ENCODE results near the gene CACNA1G. TPM values are rescaled to one million over a fixed set of nuclear protein-coding genes. Genes with fewer than 3 reads are reported as not detected.

The CACNA1G gene
- total and polyA plus RNA-seq, 8 donors = 0.50 to 38.2 (median 19.5) TPM

DNA sequence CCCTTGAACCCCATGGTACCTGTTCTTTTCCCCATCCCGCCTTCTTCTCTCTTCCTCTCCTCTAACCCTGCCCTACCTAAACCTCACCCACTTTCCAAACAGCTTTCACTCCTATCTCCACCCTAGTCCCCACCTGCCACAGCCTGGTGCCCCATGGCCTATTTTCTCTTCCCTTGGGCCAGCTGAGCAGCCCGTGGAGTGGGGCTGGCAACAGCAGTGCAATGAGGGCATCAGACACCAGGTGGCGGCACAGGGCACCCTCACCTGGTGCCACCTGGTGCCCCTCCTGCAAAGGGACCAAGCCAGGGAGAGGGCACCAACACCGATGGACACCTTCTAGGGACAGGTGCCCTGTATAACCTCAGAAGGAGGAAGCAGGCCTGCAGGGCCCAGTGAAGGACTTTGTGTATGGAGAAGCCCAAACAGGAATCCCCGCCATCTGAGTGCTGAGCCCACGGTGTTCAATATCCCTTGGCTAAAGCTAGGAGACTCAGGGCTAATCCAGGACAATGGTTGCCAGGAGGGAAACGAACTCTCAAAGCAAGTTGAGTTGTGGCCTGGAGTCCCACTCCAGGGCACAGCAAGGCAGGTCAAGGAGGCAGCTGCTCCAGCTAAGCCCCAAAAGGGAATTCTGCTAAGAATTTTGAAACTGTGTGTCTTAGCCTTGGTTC lies 70.1 kb downstream of the CACNA1G start:
- intact Hi-C loops (cut with DNase I) = loop anchor here in 1 of 2 donors (10.0 kb wide), 1 partner anchor 54 kb away; no protein-coding TSS in a partner anchor
- H3K36me3 ChIP-seq = no peaks in the 10 kb centered on the region
- no peak overlapping the region for H3K4me3 ChIP-seq
- peaks cover 0 to 91% of the 10 kb centered on the region in 2 donors for H3K27me3 ChIP-seq
- peaks cover 13 to 22% of the 10 kb centered on the region in 2 donors for H3K4me1 ChIP-seq
- DNase-seq (peak in 2 of 4 donors; percentile 54 to 89), ATAC-seq (peak; percentile 70)
- H3K27ac ChIP-seq = no peak overlapping the region
- TF ChIP-seq, protein P1, sequence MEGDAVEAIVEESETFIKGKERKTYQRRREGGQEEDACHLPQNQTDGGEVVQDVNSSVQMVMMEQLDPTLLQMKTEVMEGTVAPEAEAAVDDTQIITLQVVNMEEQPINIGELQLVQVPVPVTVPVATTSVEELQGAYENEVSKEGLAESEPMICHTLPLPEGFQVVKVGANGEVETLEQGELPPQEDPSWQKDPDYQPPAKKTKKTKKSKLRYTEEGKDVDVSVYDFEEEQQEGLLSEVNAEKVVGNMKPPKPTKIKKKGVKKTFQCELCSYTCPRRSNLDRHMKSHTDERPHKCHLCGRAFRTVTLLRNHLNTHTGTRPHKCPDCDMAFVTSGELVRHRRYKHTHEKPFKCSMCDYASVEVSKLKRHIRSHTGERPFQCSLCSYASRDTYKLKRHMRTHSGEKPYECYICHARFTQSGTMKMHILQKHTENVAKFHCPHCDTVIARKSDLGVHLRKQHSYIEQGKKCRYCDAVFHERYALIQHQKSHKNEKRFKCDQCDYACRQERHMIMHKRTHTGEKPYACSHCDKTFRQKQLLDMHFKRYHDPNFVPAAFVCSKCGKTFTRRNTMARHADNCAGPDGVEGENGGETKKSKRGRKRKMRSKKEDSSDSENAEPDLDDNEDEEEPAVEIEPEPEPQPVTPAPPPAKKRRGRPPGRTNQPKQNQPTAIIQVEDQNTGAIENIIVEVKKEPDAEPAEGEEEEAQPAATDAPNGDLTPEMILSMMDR (IDR thresholded peaks at IDR 0.05) = peak; percentile 54 to 83
- no peaks in the 10 kb centered on the region for H3K9me3 ChIP-seq

DNA sequence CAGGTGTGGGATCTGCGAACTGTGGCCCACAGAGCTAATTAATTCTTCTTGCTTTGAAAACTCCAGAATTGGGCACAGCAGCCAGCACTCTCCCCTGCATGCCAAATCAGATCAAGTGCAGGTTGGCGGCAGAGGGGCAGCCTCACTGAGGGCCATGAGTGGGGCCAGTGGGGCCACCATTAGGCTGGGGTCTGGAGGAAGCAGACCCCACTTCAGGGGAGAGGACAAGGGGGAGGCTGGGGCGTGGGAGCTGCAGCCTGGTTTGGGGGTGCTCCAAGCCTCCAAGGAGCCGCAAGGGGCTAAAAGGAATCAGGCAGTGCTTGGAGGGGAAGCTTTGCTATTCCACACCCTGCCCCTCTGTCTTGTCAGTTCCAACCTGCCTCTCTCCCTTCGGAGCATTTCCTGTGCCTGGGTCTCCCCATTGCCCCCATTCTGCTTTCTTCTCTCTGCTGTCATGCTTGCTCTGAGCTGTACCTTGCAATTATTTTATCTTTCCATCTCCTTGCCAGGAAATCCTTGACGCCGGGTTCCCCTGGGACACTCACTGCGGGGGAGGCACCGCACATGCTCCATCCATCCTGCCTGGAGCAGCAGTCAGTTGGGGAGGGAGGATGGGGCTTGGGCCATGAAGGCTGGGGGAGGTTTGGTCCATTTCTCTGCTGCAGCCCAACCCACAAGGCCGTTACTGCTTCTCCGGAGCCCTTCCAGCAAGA lies 70.8 kb downstream of the CACNA1G start:
- Histone ChIP-seq H3K27me3 (peaks cover 0 to 92% of the 10 kb centered on the region in 2 donors), H3K9me3 (no peaks in the 10 kb centered on the region), H3K27ac (no peak overlapping the region), H3K4me1 (peaks cover 14 to 29% of the 10 kb centered on the region in 2 donors), H3K4me3 (no peak overlapping the region), H3K36me3 (no peaks in the 10 kb centered on the region)
- intact Hi-C loops (cut with DNase I) = loop anchor here in 1 of 2 donors (10.0 kb wide), 1 partner anchor 53 kb away; no protein-coding TSS in a partner anchor
- TF ChIP-seq, protein P1 (IDR thresholded peaks at IDR 0.05) = no peak
- ATAC-seq (no peak), DNase-seq (peak in 1 of 4 donors; percentile 47)

DNA sequence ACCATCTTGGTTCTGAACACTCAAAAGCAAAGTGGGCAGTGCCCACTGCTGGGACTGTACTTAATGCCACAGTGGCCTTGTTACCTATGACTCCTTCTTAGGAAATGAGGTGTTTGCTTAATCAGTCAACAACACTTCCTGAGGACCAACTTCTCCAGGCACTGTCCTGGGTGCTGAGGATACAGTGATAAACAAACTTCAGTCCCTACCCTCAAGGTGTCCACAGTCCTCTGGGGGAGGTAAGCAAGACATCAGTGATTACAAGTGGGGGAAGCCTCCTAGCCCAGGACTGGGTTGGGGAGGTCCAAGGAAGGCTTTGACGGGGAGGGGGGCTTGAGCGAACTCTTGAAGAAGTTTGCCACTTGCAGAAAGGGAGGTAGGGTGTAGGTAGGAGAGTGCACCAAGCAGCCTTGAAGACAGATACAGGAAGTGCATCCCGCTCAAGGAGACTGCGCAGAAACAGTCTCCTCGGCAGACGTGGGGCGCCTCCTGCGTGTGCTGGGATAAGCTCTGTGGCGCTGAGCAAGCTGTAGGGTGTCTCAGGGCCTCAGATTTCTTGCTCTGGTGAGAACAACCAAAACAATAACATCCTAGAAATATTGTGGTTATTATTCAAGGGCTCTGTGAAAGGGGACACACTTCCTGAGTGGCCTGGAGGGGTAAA lies 71.5 kb downstream of the CACNA1G start:
- intact Hi-C loops (cut with DNase I) = loop anchor here in 1 of 2 donors (10.0 kb wide), 1 partner anchor 53 kb away; no protein-coding TSS in a partner anchor
- ATAC-seq = peak; percentile 7
- peaks cover 0 to 90% of the 10 kb centered on the region in 2 donors for H3K27me3 ChIP-seq

DNA sequence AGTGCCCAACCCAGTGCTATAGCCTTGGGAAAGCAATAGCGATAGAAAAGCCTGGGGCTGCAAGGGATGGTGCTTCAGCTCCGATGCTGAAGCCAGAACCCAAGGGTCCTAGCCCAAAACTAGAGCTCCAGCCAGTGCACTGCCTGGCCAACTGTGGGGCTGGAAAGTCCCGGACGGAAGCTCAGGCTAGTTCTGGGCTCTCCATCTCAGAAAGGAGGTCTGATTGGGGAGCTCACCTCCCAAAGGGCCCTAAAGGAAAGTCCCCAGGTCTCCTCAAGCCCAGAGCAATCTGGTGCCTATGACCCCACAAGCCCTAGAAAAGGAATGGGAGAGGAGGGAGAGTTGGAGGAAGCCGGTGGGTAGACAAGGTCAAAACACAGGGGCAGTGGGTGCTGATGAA lies 72.1 kb downstream of the CACNA1G start:
- ATAC-seq (no peak), DNase-seq (peak in 1 of 4 donors; percentile 17)
- Histone ChIP-seq H3K27ac (no peak overlapping the region), H3K9me3 (no peaks in the 10 kb centered on the region), H3K4me1 (peaks cover 17 to 40% of the 10 kb centered on the region in 2 donors), H3K4me3 (no peak overlapping the region), H3K27me3 (peaks cover 0 to 84% of the 10 kb centered on the region in 2 donors), H3K36me3 (no peaks in the 10 kb centered on the region)
- intact Hi-C loops (cut with DNase I) = loop anchor here in 1 of 2 donors (10.0 kb wide), 1 partner anchor 52 kb away; no protein-coding TSS in a partner anchor
- TF ChIP-seq, protein P1 (IDR thresholded peaks at IDR 0.05) = no peak

More for the DNA sequence above, 71.5 kb downstream of the CACNA1G start:
- H3K4me3 ChIP-seq = no peak overlapping the region
- peaks cover 17 to 36% of the 10 kb centered on the region in 2 donors for H3K4me1 ChIP-seq
- H3K9me3 ChIP-seq = no peaks in the 10 kb centered on the region
- TF ChIP-seq, protein P1 (IDR thresholded peaks at IDR 0.05) = no peak
- H3K36me3 ChIP-seq = no peaks in the 10 kb centered on the region
- H3K27ac ChIP-seq = no peak overlapping the region
- peak in 1 of 4 donors; percentile 34 for DNase-seq

Measured in left lung (tissue), 10 donors.